ENCODE measurements around the gene PDSS2. TPM values are rescaled to one million over a fixed set of nuclear protein-coding genes. Genes with fewer than 3 reads are reported as not detected.

PDSS2 gene
- total RNA-seq, 3 donors from 2014 or later (not counting 1 experiment from before 2014, with no cell fraction given): 11.2 to 15.5 (median 14.2) TPM

- no peak for DNase-seq
- peak overlapping the region in 1 of 2 donors; percentile 56 for H3K27ac Mint-ChIP-seq
- peak in 1 of 3 donors; percentile 12 for ATAC-seq
- intact Hi-C loops (cut with micrococcal nuclease): no loop called here
- WGBS (ENCODE audit: insufficient coverage): 1% methylated on average over 28 of the region's 30 CpGs
- H3K4me1 Mint-ChIP-seq: peaks cover 28 to 29% of the 10 kb centered on the region in 2 donors
- no peaks in the 10 kb centered on the region for H3K9me3 Mint-ChIP-seq
- peaks cover 31 to 32% of the 10 kb centered on the region in 2 donors for H3K27me3 Mint-ChIP-seq (ENCODE audit: low read depth in 2 of 2)
- H3K36me3 Mint-ChIP-seq: no peaks in the 10 kb centered on the region
- Histone ChIP-seq H3K27me3 (ENCODE audit: control insufficient read depth, insufficient read depth, low read length) (peaks cover 57% of the 10 kb centered on the region), H3K4me3 (ENCODE audit: low read length) (peak overlapping the region; percentile 34), H3K9me3 (ENCODE audit: control insufficient read depth, insufficient read depth, low read length) (no peaks in the 10 kb centered on the region), H3K4me1 (ENCODE audit: control insufficient read depth, insufficient read depth, low read length) (peaks cover 28% of the 10 kb centered on the region), H3K36me3 (ENCODE audit: control insufficient read depth, insufficient read depth, low read length) (no peaks in the 10 kb centered on the region), H3K27ac (ENCODE audit: low read length) (no peak overlapping the region)
- H3K4me3 Mint-ChIP-seq: peak overlapping the region; percentile 87
- TF ChIP-seq, protein P1, sequence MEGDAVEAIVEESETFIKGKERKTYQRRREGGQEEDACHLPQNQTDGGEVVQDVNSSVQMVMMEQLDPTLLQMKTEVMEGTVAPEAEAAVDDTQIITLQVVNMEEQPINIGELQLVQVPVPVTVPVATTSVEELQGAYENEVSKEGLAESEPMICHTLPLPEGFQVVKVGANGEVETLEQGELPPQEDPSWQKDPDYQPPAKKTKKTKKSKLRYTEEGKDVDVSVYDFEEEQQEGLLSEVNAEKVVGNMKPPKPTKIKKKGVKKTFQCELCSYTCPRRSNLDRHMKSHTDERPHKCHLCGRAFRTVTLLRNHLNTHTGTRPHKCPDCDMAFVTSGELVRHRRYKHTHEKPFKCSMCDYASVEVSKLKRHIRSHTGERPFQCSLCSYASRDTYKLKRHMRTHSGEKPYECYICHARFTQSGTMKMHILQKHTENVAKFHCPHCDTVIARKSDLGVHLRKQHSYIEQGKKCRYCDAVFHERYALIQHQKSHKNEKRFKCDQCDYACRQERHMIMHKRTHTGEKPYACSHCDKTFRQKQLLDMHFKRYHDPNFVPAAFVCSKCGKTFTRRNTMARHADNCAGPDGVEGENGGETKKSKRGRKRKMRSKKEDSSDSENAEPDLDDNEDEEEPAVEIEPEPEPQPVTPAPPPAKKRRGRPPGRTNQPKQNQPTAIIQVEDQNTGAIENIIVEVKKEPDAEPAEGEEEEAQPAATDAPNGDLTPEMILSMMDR (IDR thresholded peaks at IDR 0.05): no peak
These were observed 31.3 kb upstream of the PDSS2 start for GRCh38 chr6:107490566-107491137.

GRCh38 chr6:107489636-107490565 is 30.5 kb upstream of the PDSS2 start, which contains the start of gene SOBP:
Gene SOBP, plus strand, starts transcription at chr6:107490117. Its CDS starts 500 bp downstream, at chr6:107490617.
- Mint-ChIP-seq H3K27me3 (ENCODE audit: low read depth in 2 of 2) (peaks cover 32 to 33% of the 10 kb centered on the region in 2 donors), H3K27ac (peak within 1 kb of the TSS in 1 of 2 donors; percentile 75), H3K36me3 (no peaks in the 10 kb centered on the region), H3K9me3 (no peaks in the 10 kb centered on the region), H3K4me3 (peak within 1 kb of the TSS; percentile 87), H3K4me1 (peaks cover 28 to 29% of the 10 kb centered on the region in 2 donors)
- H3K9me3 ChIP-seq (ENCODE audit: control insufficient read depth, insufficient read depth, low read length): no peaks in the 10 kb centered on the region
- peaks cover 57% of the 10 kb centered on the region for H3K27me3 ChIP-seq (ENCODE audit: control insufficient read depth, insufficient read depth, low read length)
- intact Hi-C loops (cut with micrococcal nuclease): no loop called here
- peaks cover 28% of the 10 kb centered on the region for H3K4me1 ChIP-seq (ENCODE audit: control insufficient read depth, insufficient read depth, low read length)
- H3K36me3 ChIP-seq (ENCODE audit: control insufficient read depth, insufficient read depth, low read length): no peaks in the 10 kb centered on the region
- H3K27ac ChIP-seq (ENCODE audit: low read length): no peak within 1 kb of the TSS
- H3K4me3 ChIP-seq (ENCODE audit: low read length): peak within 1 kb of the TSS; percentile 34
- ATAC-seq (peak; percentile 51 to 69 (median 57)), DNase-seq (peak; percentile 29 to 58)
- TF ChIP-seq, protein P1 (IDR thresholded peaks at IDR 0.05): no peak
- WGBS (ENCODE audit: insufficient coverage): under 1% methylated on average over 124 of the region's 130 CpGs

- WGBS (ENCODE audit: insufficient coverage): under 1% methylated on average over 51 of the region's 51 CpGs
- Histone ChIP-seq H3K36me3 (ENCODE audit: control insufficient read depth, insufficient read depth, low read length) (no peaks in the 10 kb centered on the region), H3K27me3 (ENCODE audit: control insufficient read depth, insufficient read depth, low read length) (peaks cover 60% of the 10 kb centered on the region), H3K4me3 (ENCODE audit: low read length) (peak overlapping the region; percentile 31), H3K9me3 (ENCODE audit: control insufficient read depth, insufficient read depth, low read length) (no peaks in the 10 kb centered on the region), H3K27ac (ENCODE audit: low read length) (no peak overlapping the region), H3K4me1 (ENCODE audit: control insufficient read depth, insufficient read depth, low read length) (peaks cover 28% of the 10 kb centered on the region)
- peak overlapping the region; percentile 83 for H3K4me3 Mint-ChIP-seq
- TF ChIP-seq, protein P1 (IDR thresholded peaks at IDR 0.05): no peak
- ATAC-seq (peak in 1 of 3 donors; percentile 5), DNase-seq (peak in 1 of 2 donors; percentile 37)
- intact Hi-C loops (cut with micrococcal nuclease): no loop called here
- no peaks in the 10 kb centered on the region for H3K9me3 Mint-ChIP-seq
- H3K4me1 Mint-ChIP-seq: peaks cover 28 to 29% of the 10 kb centered on the region in 2 donors
- peak overlapping the region in 1 of 2 donors; percentile 75 for H3K27ac Mint-ChIP-seq
- H3K36me3 Mint-ChIP-seq: no peaks in the 10 kb centered on the region
- peaks cover 39 to 41% of the 10 kb centered on the region in 2 donors for H3K27me3 Mint-ChIP-seq (ENCODE audit: low read depth in 2 of 2)
These were observed 29.7 kb upstream of the PDSS2 start for GRCh38 chr6:107488875-107489635.
